GM12873 (cell line): ENCODE results near the gene LAGE3.

Experiments
- TF ChIP-seq, protein P1 (sequence below): IDR thresholded peaks from 2 replicates; pipeline ENCODE4 v1.5.1; 2012; ENCODE audit warnings: low read depth, mild to moderate bottlenecking, moderate library complexity, low read length, control low read depth; ENCODE audit not compliant: insufficient read depth; ENCODE audit errors: missing control alignments

LAGE3 gene

DNA sequence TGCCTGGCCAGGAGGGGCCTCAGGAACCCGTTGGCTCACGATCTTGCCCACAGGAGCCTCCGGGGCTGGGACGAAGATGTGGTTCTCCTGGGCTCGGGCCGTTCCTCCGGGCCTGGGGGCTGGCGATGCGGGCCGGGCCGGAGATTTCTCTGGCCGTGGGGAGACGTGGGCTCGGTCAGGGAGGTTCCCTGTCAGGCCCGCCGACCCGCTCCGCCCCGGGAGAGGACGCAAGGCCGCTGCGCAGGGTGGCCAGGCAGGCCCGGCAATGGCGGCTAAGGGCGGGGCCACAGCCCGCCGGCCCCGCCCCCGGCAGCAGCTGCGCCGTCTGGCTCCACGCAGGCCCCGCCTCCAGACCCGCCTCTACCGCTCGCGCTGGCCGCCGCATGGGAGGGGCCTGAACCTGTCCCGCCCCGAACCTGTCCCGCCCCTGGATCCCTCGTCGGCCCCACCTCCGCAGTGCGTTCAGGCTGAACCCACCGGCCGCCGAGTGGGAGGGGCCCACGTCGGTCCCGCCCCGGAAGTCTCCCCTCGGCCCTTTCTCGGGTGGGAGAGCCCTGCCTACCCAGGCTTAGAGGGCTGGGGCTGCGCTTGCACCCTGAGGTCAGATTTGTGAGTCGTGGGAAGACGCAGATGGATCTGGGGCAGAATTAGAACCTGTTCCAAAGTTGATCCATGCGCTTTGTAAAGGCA, 37.0 kb upstream of the LAGE3 start, which contains the start of gene FAM3A:
FAM3A (minus strand) TSS at position 267 of the 690 bp plus-strand sequence. CDS start 460 bp downstream, outside the sequence.
- TF ChIP-seq, protein P1, sequence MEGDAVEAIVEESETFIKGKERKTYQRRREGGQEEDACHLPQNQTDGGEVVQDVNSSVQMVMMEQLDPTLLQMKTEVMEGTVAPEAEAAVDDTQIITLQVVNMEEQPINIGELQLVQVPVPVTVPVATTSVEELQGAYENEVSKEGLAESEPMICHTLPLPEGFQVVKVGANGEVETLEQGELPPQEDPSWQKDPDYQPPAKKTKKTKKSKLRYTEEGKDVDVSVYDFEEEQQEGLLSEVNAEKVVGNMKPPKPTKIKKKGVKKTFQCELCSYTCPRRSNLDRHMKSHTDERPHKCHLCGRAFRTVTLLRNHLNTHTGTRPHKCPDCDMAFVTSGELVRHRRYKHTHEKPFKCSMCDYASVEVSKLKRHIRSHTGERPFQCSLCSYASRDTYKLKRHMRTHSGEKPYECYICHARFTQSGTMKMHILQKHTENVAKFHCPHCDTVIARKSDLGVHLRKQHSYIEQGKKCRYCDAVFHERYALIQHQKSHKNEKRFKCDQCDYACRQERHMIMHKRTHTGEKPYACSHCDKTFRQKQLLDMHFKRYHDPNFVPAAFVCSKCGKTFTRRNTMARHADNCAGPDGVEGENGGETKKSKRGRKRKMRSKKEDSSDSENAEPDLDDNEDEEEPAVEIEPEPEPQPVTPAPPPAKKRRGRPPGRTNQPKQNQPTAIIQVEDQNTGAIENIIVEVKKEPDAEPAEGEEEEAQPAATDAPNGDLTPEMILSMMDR = no peak

DNA sequence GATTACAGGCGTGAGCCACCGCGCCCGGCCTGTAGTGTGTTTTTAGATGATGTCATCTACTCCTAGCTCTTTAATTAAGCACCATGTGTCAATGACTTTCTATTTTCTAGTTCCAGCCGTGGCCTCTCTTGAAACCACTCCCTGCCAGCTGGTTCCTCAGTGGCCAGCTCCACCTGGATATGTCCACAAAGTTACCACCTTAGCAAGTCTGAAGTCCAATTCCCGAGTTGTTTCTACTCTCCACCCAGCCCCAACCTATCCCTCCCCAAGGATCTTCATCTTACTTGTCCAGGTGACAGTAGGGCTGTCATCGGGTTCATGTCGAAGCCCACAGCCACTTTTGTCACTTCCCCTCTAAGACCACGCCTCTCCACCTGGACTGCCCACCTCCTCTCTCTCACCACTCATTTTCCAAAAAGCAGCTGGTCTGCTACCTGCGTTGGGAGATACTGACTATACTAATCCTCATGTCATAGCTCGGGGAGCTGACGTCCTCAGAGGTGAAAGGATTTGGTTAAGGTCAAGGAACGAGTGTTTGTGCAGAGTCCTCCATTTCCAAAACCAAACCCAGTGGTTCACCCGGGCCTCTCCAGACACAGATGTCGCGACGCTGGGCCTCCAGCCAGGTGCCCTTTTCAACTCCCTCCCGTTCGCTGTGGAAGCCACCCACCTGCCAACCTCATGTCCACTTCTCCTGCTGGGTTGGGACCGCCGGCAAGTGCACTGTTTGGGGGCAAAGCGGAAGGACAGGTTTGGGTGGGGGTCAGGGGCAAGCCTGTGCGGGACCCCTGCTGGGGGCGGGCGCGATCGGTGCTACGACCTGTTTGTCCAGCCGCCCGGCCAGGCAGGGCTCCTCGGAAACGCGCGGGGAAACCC, 36.2 kb upstream of the LAGE3 start:
- TF ChIP-seq, protein P1 = no peak

DNA sequence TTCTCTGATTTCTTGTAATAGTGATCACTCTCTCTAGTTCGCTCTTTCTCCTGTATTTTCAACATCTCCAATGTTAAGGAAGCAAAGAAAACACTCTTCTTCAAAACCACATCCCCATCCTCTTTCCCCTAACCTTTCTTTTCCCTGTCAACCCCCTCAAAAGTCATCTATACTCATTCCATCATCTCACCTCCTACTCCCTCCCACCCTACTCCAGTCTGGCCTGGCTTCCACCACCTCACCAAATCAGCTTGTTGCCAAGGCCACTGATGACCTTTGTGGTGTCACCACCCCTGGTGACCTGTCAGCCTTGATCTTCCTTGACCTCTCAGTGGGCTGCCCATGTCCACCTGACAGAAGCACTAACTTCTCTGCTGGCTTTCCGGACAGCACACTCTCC, 34.6 kb upstream of the LAGE3 start:
- TF ChIP-seq, protein P1 = no peak

DNA sequence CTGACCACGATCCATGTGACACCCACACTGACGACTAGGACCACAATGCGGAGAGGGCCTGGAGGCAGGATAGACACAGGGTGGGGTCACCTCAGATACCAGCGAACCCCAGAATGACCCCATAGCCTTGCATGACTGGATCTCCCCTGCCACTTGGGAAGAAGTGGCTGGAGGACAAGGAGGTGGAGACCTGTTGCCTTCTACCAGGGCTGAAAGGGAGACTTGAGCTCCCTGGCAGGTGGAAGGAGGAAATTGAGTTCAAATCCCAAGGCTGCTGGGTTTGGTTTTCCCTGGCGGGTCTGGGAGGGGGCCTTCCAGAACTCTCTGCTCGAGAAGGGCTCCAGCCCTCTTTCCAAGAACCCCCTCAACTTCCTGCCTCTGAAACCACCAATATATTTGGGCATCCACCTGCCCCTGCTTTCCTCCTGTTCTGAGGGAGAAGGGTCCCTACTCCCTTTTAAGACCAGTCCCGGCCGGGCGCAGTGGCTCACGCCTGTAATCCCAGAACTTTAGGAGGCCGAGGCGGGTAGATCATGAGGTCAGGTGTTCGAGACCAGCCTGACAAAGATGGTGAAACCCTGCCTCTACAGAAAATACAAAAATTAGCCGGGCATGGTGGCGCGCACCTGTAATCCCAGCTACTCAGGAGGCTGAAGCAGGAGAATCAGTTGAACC, 33.9 kb upstream of the LAGE3 start:
- TF ChIP-seq, protein P1 = no peak

DNA sequence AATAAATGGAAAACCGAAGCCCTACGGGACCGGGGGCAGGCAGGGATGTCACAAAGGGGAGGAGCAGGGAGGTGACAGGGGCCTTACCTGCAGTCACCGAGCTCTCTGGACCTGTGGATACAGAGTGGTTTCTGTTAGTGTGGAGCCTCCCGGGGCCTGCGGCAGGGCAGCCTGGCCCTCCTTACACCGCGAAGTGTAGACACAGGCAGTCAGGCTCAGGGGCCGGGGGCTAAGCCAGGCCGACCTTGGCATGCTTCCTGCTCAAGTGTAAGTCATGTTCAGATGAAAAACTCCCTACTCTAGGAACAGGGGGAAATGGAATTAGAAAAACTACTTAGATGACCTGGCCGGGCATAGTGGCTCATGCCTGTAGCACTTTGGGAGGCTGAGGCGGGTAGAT, 32.7 kb upstream of the LAGE3 start:
- TF ChIP-seq, protein P1 = no peak

DNA sequence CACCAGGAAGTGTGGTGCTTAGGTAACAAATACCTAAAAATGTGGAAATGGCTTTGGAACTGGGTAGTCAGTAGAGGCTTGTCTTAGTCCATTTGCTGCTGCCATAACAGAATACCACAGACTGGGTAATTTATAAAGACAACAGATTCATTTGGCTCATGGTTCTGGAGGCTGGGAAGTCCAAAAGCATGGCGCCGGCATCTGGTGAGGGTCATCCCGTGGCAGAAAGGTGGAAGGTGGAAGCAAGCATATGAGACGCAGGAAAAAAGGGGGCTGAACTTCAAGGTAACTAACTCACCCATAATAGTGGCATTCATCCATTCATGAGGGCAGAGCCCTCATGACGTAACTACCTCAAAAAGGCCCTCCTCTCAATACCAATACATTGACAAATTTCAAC, 30.4 kb upstream of the LAGE3 start:
- TF ChIP-seq, protein P1 = no peak

DNA sequence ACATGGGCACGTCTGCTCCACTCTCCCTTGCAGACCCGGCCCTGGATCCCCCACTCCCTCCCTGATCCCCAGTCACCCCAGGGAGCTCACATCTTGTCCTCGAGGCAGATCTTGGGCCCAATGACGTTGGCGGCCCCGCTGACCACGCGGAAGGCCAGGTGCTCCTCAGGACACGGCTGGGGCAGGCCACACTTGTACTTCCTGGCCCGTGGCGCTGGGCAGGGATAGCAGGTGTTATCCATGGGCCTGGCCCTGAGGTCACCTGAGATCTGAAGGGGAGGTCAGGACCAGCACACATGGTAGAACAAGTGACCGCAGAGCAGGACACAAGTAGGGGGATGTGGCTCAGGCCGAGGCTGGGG, 29.3 kb upstream of the LAGE3 start:
- TF ChIP-seq, protein P1 = no peak
